Stimulated activated CD8-positive, alpha-beta memory T cell treated with anti-CD3 and anti-CD28 coated beads, Interleukin-4, amount 100 ng/mL, for 4 hours (primary cell): ENCODE data around the gene FFAR1.

Source experiments
- DNase-seq, 2 donors: peaks; one replicate each; pipeline ENCODE4 v3.0.0-alpha.2; 2020; ENCODE audit warnings: low read depth in 2 of 2, low spot score in 1 of 2

The FFAR1 gene, protein sequence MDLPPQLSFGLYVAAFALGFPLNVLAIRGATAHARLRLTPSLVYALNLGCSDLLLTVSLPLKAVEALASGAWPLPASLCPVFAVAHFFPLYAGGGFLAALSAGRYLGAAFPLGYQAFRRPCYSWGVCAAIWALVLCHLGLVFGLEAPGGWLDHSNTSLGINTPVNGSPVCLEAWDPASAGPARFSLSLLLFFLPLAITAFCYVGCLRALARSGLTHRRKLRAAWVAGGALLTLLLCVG (N-terminal part only)

DNA sequence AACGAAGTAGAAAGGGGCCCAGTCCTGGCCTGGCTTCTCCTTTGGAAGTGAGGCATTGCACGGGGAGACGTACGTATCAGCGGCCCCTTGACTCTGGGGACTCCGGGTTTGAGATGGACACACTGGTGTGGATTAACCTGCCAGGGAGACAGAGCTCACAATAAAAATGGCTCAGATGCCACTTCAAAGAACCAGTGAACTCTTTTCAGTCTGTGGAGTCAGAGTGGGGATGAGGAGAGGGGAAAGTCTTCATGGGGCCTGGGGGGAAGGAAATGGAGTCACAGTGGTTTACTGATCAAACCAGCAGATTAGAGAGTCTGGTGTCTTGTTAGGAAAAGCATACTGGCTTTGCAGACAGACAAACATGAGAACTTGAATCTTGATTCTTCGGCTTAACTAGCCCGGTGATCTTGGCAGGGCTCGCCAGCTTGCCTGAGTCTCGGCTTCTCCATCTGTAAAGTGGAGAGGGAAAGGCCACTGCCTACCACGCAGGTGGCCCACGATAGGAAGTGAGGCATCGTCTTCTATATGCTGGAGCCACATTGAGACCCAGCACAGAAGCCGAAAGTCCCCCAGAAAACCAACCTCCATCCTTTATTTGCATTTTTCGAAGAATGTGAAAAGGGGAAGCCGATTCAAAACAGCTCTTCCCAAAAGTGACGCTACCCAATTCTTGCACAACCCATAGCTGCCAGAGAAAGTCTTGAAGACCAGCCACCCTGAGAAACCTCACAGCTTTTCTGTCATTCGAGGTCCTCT lies at the start of gene FFAR1:
FFAR1 (plus strand) TSS at position 732 of the 759 bp plus-strand sequence. CDS start 3,650 bp downstream, outside the sequence.
- no peak for DNase-seq

DNA sequence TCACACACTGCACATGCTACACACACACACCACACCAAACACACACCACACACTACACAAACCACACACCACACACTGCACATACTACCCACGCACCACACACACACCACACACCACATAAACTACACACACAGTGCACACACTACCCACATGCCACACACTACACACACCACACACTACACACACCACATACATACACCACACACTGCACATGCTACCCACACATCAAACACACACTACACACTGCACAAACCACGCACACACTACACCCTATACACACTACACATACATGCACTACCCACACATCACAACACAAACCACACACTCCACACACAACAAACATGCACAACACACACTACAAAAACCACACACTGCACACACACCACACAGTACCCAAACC lies 49.8 kb upstream of the FFAR1 start:
- DNase-seq: no peak

DNA sequence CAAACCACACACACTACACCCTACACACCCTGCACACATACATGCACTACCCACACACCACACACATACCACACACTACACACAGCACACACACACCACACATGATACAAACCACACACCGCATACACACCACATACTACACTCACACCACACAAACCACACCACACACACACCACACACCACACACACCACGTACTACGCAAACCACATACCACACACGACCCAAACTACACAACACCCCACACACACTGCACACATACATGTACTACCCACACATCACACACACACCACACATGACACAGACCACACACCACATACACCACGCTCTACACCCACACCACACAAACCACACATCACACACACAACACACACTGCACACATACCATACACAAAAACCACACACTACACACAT lies 49.1 kb upstream of the FFAR1 start:
- no peak for DNase-seq

DNA sequence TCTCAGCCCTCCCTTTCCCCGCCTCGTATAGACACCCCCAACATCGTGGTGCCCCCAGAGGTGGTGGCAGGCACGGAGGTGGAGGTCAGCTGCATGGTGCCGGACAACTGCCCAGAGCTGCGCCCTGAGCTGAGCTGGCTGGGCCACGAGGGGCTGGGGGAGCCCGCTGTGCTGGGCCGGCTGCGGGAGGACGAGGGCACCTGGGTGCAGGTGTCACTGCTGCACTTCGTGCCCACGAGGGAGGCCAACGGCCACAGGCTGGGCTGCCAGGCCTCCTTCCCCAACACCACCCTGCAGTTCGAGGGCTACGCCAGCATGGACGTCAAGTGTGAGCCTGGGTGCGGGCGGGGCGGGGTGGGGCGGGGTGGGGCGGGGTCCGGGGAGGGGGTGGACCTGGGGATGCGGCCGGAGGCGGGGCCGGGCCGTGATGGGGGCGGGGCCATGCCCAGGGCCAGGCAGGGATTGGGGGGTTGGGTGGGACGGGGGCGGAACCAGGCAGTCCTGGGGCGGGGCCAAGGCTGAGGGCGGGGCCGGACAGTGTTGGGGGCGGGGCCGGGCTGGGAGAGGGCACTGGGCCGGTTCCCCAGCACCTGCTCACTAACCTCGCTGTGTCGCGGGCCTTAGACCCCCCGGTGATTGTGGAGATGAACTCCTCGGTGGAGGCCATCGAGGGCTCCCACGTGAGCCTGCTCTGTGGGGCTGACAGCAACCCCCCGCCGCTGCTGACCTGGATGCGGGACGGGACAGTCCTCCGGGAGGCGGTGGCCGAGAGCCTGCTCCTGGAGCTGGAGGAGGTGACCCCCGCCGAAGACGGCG lies 48.0 kb upstream of the FFAR1 start:
- no peak for DNase-seq

DNA sequence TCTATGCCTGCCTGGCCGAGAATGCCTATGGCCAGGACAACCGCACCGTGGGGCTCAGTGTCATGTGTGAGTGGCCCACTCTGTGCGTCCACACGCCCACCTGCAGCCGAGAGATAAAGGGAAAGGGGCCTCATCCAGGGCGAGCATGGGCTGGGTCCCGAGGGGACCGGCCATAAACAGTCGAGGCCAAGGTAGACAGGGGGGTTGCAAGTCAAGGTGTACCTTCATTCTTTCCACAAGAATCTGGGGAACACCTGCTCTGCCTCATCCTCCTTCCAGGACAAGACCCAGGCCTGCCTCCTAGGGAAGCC lies 47.4 kb upstream of the FFAR1 start:
- no peak for DNase-seq

DNA sequence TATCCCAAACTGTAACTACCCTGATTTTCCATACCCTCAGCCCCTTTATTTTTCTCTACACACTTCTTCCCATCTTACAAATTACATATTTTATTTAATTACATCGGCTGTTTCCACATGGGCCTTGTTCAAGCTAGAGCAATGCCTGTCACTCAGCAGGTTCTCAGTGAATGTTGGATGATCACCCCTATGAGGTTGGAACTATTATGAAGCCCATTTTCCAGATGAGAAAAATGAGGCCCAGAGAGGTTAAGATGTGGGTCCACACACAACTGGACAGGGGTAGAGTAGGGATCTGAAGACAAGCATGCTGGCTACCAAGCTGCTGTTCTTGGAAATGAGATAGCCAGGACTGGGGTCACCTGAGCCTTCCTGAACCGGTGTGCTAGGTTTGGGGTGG lies 45.7 kb upstream of the FFAR1 start:
- no peak for DNase-seq

DNA sequence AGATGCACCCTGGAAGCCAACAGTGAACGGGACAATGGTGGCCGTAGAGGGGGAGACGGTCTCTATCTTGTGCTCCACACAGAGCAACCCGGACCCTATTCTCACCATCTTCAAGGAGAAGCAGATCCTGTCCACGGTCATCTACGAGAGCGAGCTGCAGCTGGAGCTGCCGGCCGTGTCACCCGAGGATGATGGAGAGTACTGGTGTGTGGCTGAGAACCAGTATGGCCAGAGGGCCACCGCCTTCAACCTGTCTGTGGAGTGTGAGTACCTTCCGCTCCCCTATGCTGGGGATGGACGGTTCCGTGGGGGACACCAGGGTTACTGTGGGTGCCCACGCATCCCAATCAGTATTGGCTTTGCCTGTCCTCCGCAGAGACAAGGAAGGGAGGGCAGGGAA lies 45.3 kb upstream of the FFAR1 start:
- DNase-seq: no peak

DNA sequence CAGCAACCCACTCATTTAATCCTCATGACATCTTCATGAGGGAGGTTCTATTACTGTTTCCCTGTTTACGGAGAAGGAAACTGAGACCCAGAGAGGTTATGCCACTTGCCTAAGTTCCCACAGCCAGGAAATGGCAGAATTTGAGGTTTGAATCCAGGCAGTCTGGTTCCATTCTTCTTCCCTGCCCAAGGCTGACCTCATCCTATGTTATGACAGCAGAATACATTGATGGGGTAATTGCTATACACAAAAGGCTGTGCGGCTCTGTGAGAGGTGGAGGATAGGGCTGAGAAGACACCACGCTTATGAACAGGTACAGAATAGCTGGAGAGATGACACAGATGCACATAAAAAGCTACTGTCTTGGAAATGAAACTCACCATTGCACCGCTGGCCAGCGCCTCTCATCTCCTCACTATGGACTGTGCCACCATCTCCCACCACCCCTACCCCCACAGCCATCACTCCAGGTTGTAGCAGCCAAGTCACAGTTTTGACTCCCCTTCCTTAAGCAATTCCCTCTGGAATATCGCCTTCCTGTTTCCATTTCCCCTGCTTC lies 44.3 kb upstream of the FFAR1 start:
- no peak for DNase-seq

DNA sequence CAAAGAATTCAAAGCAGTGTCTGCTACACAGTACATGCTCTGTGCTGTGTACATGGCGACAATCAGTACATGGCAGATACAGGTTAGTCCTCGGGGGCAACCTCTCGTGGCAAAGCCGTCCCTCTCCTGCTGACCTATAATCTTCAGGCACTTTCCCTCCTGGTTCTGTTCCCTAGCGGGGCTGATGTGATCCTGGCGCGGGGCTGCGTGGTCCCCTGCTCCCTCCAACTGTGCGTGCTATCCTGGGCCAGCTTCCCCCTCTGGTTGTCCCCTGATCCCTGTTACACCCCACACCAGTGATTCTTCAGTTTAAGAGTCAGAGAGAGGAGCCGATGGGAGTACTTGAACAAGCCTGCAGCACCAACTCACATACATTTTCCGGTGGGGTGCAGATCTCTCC lies 43.7 kb upstream of the FFAR1 start:
- DNase-seq: no peak

DNA sequence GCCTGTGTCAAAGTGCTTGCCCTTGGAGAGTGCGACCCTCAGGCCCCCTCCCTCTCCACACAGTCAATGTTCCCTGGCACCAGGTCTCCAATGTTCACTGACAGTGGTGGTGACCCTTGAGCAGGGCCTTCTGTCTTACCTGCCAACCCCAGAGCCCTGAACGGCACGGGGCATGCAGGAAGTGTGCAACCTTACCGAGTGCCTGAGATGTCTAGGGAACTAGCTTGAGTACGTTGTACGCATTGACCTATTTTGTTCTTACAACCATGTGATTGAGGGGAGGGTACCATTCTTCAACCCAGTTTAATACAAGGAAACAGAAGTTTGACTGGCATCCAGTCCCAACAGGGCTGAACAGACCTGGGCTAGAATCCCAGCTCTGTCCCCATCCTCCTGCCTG lies 42.5 kb upstream of the FFAR1 start:
- DNase-seq: no peak

DNA sequence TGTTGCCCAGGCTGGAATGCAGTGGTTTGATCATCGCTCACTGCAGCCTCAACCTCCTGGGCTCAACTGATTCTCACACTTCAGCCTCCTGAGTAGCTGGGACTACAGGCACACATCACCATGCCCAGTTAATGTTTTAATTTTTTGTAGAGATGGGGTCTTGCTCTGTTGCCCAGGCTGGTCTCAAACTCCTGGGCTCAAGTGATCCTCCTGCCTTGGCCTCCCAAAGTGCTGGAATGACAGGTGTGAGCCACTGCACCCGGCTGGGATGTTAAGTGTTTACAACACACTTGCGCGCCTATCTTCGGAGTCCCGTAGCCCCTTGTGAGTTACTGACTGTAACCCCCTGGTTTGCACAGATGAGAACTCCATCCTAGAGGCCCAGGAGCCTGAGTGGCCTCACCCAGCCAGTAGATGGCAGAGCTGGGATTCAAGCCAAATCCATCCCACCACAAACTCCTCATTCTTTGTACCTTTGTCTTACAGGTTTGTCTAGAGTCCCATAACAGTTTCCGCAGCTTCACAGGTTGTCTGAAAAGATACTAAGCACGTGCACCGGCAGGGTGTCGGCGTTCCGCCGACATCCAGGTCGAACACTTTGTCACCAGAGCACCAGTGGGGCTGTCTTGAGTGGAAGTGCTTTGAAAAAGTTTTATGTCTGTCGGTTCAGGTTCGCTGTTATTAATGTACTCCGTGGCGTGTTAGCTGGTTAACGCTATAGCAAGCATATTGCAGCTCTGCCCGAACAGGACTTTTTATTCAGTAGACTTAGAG lies 41.0 kb upstream of the FFAR1 start:
- no peak for DNase-seq

DNA sequence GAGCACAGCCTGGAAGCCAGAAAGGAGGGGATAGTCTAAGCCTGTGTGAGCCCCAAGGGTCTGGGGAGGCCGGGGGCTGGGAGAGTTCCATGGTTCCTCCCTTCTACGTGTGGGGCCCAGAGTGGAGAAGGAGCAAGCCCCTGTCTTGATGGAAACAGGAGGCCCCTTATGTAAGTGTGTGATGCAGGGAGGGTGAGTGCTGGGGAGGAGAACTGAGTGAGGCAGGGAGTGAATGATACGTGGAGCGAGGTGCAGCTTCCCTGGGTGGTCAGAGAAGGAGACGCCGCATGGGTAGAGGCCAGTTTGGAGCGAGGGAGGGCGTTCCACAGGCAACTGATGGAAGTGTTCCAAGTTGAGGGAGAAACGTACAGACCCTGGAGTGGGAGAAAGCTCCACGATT lies 39.8 kb upstream of the FFAR1 start:
- DNase-seq: no peak

DNA sequence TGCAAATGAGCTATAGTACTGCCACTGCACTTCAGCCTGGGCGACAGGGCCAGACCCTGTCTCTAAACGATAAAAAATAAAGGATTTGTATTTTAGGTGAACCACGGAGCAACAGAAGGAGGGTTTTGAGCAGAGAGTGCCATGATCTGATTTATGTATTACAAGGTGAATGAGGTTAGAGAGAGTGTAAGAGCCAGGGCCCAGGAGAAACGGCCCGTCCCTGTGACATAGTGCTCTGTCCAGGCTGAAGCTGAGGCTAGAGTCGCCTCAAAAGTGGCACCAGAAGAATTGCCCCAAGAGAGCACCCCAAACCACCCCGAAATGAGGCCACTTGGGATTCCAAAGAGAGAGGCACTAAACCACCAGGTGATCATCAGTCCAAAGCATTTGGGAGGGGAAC lies 38.8 kb upstream of the FFAR1 start:
- DNase-seq: no peak

DNA sequence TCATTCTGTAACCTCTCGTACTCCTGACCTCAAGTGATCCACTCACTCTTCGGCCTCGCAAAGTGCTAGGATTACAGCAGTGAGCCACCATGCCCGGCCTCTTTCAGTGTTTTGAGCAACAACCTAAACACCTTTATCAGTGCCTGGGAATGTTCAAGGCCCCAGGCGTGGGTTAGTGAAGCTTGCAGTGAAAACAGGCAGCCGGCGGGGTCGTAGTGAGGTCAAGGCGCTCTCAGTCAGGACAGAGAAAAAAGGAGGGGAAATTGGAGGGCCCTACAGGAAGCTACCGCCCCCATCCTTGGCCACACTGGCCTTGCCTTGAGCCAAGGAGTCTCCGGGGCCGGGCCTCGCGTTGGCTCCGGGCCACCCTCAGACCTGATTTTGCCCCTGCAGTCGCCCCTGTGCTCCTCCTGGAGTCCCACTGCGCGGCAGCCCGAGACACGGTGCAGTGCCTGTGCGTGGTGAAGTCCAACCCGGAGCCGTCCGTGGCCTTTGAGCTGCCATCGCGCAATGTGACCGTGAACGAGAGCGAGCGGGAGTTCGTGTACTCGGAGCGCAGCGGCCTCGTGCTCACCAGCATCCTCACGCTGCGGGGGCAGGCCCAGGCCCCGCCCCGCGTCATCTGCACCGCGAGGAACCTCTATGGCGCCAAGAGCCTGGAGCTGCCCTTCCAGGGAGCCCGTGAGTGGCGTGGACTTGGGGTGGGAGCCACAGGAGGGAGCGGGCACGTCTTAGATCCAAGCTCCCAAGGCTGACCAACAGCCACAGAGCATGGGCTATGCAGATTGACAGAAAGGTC lies 38.0 kb upstream of the FFAR1 start:
- no peak for DNase-seq

DNA sequence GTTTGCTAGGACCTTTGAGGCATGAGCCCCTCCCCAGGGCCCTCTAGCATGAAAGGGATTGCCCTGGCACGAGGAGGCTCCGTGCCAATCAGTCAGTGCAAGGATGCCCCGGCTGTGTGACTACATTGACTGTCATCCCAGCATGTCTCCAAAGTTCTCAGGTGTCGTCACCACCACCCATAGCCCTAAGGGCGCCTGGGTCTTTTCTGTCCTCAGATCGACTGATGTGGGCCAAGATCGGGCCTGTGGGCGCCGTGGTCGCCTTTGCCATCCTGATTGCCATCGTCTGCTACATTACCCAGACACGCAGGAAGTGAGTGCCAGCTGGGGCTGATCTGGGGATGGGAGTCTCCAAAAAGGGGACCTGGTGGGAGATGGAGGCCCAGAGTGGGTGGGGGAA lies 37.4 kb upstream of the FFAR1 start:
- no peak for DNase-seq

DNA sequence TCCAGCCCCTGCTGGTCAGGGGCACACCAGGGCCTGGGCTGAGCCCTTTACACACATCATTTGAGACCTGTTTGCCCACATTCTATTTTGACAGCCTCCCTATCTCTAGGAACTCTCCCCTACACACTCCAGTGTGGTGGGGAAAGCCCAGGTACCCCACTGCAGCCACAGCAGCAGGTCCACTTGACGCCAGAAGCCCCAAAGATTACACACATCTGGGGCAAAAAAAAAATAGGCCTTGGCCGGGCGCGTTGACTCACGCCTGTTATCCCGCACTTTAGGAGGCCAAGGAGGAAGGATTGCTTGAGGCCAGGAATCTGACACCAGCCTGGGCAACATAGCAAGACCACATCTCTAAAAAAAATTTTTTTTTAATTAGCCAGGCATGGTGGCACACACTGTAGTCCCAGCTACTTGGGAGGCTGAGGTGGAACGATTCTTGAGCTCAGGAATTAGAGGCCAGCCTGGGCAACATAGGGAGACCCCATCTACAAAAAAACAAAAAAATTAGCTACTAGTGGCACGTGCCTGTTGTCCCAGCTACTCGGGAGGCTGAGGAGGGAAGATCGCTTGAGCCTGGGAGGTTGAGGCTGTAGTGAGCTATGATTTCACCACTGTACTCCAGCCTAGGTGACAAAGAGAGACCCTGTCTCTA lies 36.8 kb upstream of the FFAR1 start:
- no peak for DNase-seq

DNA sequence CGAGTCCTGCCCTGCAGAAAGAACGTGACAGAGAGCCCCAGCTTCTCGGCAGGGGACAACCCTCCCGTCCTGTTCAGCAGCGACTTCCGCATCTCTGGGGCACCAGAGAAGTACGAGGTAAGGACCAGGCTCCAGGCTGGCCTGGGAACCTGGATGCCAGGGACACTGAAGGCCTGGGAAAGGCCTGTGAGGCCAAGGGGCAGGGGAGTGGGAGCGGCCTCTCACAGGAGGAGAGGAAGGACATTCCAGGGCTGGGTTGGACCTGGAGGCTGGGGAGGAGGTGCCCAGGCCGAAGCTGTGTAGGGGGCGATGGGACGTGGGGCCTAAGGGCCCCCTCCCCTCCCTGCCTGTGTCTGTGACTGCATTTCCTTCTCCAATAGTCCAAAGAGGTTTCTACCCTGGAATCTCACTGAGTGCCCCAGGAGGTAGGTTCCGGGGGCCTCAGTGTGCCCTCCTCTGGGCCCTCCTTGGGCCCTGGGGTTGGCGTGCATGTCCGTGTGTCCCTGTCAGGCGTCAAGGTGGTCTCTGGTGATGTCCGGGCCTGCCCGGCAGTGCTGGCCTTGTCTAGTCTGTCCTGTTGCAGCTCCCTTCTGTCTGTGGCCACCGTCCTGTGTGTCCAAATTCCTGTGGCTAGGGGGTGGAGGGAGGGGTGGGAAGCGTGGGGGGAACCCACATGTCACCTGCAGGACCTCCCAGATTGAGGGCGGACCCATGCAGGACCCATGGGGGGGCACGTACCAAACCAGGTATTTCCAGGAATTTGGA lies 35.6 kb upstream of the FFAR1 start:
- no peak for DNase-seq

DNA sequence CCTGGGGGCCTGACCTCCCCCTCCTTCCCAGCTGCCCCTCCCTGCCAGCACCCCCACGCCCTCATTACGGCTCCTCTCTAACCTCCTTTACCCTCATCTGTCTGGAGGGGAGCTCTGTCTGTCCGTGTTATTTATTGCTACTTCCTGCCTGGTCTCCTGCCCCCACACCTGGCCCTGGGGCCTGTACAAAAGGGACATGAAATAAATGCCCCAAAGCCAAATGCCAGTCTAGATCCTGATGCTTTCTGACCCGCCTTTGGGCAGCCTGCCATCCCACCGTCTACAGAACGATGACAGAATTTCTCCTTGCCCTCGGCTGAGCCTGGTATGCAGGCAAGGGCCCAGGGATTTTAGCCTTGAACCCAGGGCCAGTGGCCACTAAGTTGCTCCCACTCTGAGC lies 34.1 kb upstream of the FFAR1 start:
- no peak for DNase-seq

DNA sequence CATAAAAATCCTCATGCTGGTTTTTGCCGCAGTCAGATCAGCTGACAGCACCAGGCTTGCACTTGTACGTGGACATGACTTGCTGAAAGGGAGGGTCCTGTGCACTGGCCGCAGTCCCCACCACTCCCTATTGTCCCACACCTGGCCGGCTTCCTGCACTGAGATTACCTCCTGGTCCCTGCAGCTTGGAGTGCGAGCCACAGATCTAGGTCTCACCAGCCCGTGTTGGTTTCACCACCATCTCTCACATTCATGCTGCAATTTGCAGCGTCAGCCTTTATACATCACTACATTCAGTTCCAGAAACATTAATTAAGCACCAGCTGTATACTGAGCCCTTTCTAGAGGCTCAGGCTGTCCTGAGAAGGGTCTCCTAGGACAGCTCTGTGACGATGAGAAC lies 33.7 kb upstream of the FFAR1 start:
- DNase-seq: no peak
